ENCODE measurements around the gene LOXL1. TPM values are rescaled to one million over a fixed set of nuclear protein-coding genes. Genes with fewer than 3 reads are reported as not detected.

Gene LOXL1
- total and polyA plus RNA-seq, 2 of the 4 experiments (the other 2 are of a cell fraction), result 148 to 332 TPM

DNA sequence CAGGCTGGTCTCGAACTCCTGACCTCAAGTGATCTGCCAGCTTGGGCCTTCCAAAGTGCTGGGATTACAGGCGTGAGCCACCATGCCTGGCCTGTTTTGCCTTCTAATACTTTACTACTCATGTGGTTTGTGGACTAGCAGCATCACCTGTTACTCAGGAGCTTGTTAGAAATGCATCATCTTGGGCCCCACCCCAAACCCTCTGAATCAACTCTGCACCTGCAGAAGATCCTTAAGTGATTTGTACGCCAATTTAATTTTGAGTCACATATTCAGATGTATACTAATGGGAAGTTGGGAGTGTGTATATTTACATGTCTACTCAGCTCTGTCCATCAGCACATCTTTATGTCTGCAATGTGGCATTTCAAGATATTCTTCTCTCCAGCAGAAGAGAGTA is 46.8 kb upstream of the LOXL1 start:
- H2BK5ac ChIP-seq (ENCODE audit: low read depth, low read length, poor library complexity, severe bottlenecking), result no peak overlapping the region
- no peak overlapping the region for H3K4me2 ChIP-seq (ENCODE audit: low read depth, low read length)
- POLR2A ChIA-PET (ENCODE audit: unreplicated experiment), result no interaction called here
- no peak overlapping the region for H3K18ac ChIP-seq (ENCODE audit: low read depth, low read length)
- intact Hi-C loops (cut with micrococcal nuclease) (no loop called here), in situ Hi-C loops (cut with MboI; ENCODE audit: low sequenced_read_pairs) (no loop called here), dilution Hi-C loops (cut with HindIII; ENCODE audit: low sequenced_read_pairs, unreplicated experiment) (no loop called here)
- CTCF ChIA-PET, result no interaction called here
- H2BK120ac ChIP-seq (ENCODE audit: low read depth, low read length), result no peak overlapping the region
- H2AK5ac ChIP-seq (ENCODE audit: low read depth, low read length), result no peak overlapping the region
- H2BK20ac ChIP-seq (ENCODE audit: low read depth, low read length), result no peak overlapping the region
- no TSS peak for BruUV-seq (replicated peaks)
- no peak overlapping the region for H4K8ac ChIP-seq (ENCODE audit: low read depth in 2 of 2, low read length in 2 of 2)
- H3K14ac ChIP-seq (replicated peaks; ENCODE audit: low read depth, low read length), result no peak overlapping the region
- no peak overlapping the region for H4K5ac ChIP-seq (ENCODE audit: low read depth, low read length)
- H3K23ac ChIP-seq (ENCODE audit: low read depth, low read length), result no peak overlapping the region
- H3K4ac ChIP-seq (ENCODE audit: low read depth, low read length), result no peak overlapping the region
- H3K9ac ChIP-seq (ENCODE audit: low read depth, low read length), result no peak overlapping the region
- H2AFZ ChIP-seq (replicated peaks; ENCODE audit: low read length, poor library complexity), result no peak overlapping the region
- no peak overlapping the region for H2BK15ac ChIP-seq (ENCODE audit: low read depth, low read length)
- no peaks in the 10 kb centered on the region for H3K36me3 ChIP-seq (ENCODE audit: control insufficient read depth, insufficient read depth, low read length)
- no peak overlapping the region for H3K4me3 ChIP-seq (ENCODE audit: insufficient read depth, low read depth, low read length)
- peaks cover 42% of the 10 kb centered on the region for H3K27me3 ChIP-seq (ENCODE audit: control insufficient read depth, insufficient read depth, low read length)
- H4K91ac ChIP-seq (ENCODE audit: insufficient read depth, low read depth, low read length), result no peak overlapping the region
- no peaks in the 10 kb centered on the region for H4K20me1 ChIP-seq (ENCODE audit: insufficient read depth, low read length)
- no peak overlapping the region for H3K56ac ChIP-seq (ENCODE audit: extremely low read depth, insufficient read depth, low read length)
- TF ChIP-seq BHLHE40 (IDR thresholded peaks at IDR 0.05; ENCODE audit: low read depth, low read length) (no peak), RAD21 (IDR thresholded peaks at IDR 0.05; ENCODE audit: low read length) (no peak), SMC3 (IDR thresholded peaks at IDR 0.05; ENCODE audit: low read depth, low read length) (no peak), ELK1 (IDR thresholded peaks at IDR 0.05; ENCODE audit: borderline replicate concordance, low read depth, low read length) (no peak), MAFK (IDR thresholded peaks at IDR 0.05; ENCODE audit: low read depth, low read length) (no peak), CEBPB (IDR thresholded peaks at IDR 0.05; ENCODE audit: low read depth, low read length) (no peak), MAZ (IDR thresholded peaks at IDR 0.05; ENCODE audit: borderline replicate concordance, low read depth, low read length) (no peak), CHD1 (IDR thresholded peaks at IDR 0.05; ENCODE audit: low read depth, low read length) (no peak), POLR2A (IDR thresholded peaks at IDR 0.05; ENCODE audit: low read depth, low read length) (no peak), RCOR1 (IDR thresholded peaks at IDR 0.05; ENCODE audit: insufficient replicate concordance, low read length) (no peak), MXI1 (IDR thresholded peaks at IDR 0.05; ENCODE audit: borderline replicate concordance, low read depth, low read length) (no peak), NFE2L2 (IDR thresholded peaks at IDR 0.05; ENCODE audit: low read depth, low read length) (no peak)
- no peaks in the 10 kb centered on the region for H3K4me1 ChIP-seq (ENCODE audit: control insufficient read depth, insufficient read depth, low read length)
- WGBS, 2 experiments (ENCODE audit: extremely low coverage in 2 of 2, insufficient read length in 1 of 2), result 77% methylated on average over 2 of the region's 3 CpGs; no CpG with 5 or more reads in 1 of the 2 experiments
- H2AK9ac ChIP-seq (replicated peaks; ENCODE audit: low read depth, low read length, poor library complexity), result no peak overlapping the region
- no peaks in the 10 kb centered on the region; the same call in 1 of the 2 replicates for H3K9me3 ChIP-seq (ENCODE audit: control insufficient read depth, insufficient read depth, low read length)
- no peaks in the 10 kb centered on the region for H3K79me1 ChIP-seq (ENCODE audit: low read depth in 1 of 2, low read length in 2 of 2)
- no peak for ATAC-seq (ENCODE audit: low read depth)
- DNase-seq, result no peak
- H3K27ac ChIP-seq (ENCODE audit: insufficient read depth, low read length), result no peak overlapping the region
- no peaks in the 10 kb centered on the region for H3K9me1 ChIP-seq (ENCODE audit: insufficient read depth, low read length)
